ENCODE measurements around the gene SLIT3.

GRCh38 chr5:168612123-168612522, 688.8 kb downstream of the SLIT3 start:
- no peak for TF ChIP-seq CTCF (IDR thresholded peaks at IDR 0.05; ENCODE audit: insufficient read depth, low read length, poor library complexity, severe bottlenecking)
- no peak for TF ChIP-seq EZH2phosphoT487 (conservative IDR thresholded peaks at IDR 0.05; ENCODE audit: low read length)

Measured in SU-DHL-6 (cell line).